HCT116 (cell line): Measurements from ENCODE around the gene TJP1. TPM values are rescaled to one million over a fixed set of nuclear protein-coding genes. Genes with fewer than 3 reads are reported as not detected.

Source experiments
- ATAC-seq: fragments of 200-7000 bp; cut with Tn5 transposase; 2 replicates; pipeline ENCODE4 v1.9.1; 2020; ENCODE audit warnings: mild to moderate bottlenecking, moderate library complexity
- BruUV-seq: library from RNA; stranded (reverse); fragments of 400-500 nt; replicated peaks from 2 replicates; lab custom pipeline; 2021; lab: Mats Ljungman, UMichigan
- CTCF ChIA-PET: fragments of 300-600 bp; sonication (Branson Sonifier 250); formaldehyde crosslinking; loops from one replicate; lab custom pipeline; 2021; ENCODE audit warnings: antibody characterized with exemption; lab: Charles Lee
- POLR2A ChIA-PET: fragments of 300-600, 350-600 bp; sonication (Branson Sonifier 250); formaldehyde crosslinking; loops from one replicate; lab custom pipeline; 2021; ENCODE audit warnings: antibody characterized with exemption; lab: Charles Lee
- RAD21 ChIA-PET, 2 experiments: fragments of 300-600 bp; sonication (Branson Sonifier 250); formaldehyde crosslinking; loops; one replicate each; lab custom pipeline; 2023; ENCODE audit warnings: low total read pairs in 2 of 2; ENCODE audit not compliant: uncharacterized antibody in 2 of 2, unreplicated experiment in 2 of 2, low non-redundant PET in 1 of 2; lab: Charles Lee
- DNase-seq: peaks from one replicate; pipeline ENCODE4 v3.0.0-alpha.2; 2010; ENCODE audit warnings: low read depth, low spot score
- H2AFZ ChIP-seq: fragments of 200-600 bp; shearing (Covaris generic), sonication (generic); 2 replicates; pipeline ENCODE4 v1.6.1; 2017; ENCODE audit warnings: low read depth, mixed run types, mixed read lengths, antibody characterized with exemption, low read length; ENCODE audit not compliant: poor library complexity, severe bottlenecking
- H3K27ac ChIP-seq: 2 replicates; pipeline ENCODE4 v1.5.1; 2012; ENCODE audit warnings: low read depth, low read length
- H3K27me3 ChIP-seq: fragments of 200-600 bp; sonication (generic); 2 replicates; pipeline ENCODE4 v1.6.1; 2016; ENCODE audit warnings: mixed run types, low read length, mixed read lengths; ENCODE audit not compliant: insufficient read depth
- H3K36me3 ChIP-seq, 2 experiments: fragments of 200-500 bp in 1 of 2; fragments of 200-600 bp in 1 of 2; sonication (Bioruptor generic) in 1 of 2; sonication (generic) in 1 of 2; 2 replicates each; pipeline versions ENCODE4 v1.5.1 to v1.6.1; 2014 to 2016; ENCODE audit warnings: low read length in 2 of 2, inconsistent platforms in 1 of 2, mixed read lengths in 1 of 2, mixed run types in 1 of 2; ENCODE audit not compliant: insufficient read depth in 2 of 2, control insufficient read depth in 1 of 2
- H3K4me1 ChIP-seq, 2 experiments: fragments of 200-600 bp in 1 of 2; sonication (generic) in 1 of 2; 2 replicates each; pipeline versions ENCODE4 v1.5.1 to v1.6.1; 2012 to 2017; ENCODE audit warnings: low read length in 2 of 2, inconsistent platforms in 1 of 2, mild to moderate bottlenecking in 1 of 2, mixed read lengths in 1 of 2, mixed run types in 1 of 2, moderate library complexity in 1 of 2; ENCODE audit not compliant: insufficient read depth in 2 of 2, control insufficient read depth in 1 of 2
- H3K4me2 ChIP-seq: fragments of 200-600 bp; sonication (generic); 2 replicates; pipeline ENCODE4 v1.6.1; 2017; ENCODE audit warnings: mixed run types, low read length, mixed read lengths
- H3K4me3 ChIP-seq, 2 experiments: fragments of 200-600 bp in 1 of 2; sonication (generic) in 1 of 2; replicated peaks in 1 of 2; 2 replicates each; pipeline ENCODE4 v1.5.1; 2011 to 2016; ENCODE audit warnings: low read length in 2 of 2, control low read depth in 1 of 2, low read depth in 1 of 2, mild to moderate bottlenecking in 1 of 2, mixed read lengths in 1 of 2, mixed run types in 1 of 2
- H3K79me2 ChIP-seq: fragments of 200-600 bp; sonication (generic); 2 replicates; pipeline ENCODE4 v1.6.1; 2017; ENCODE audit warnings: mild to moderate bottlenecking, mixed run types, low read length, moderate library complexity, mixed read lengths; ENCODE audit not compliant: insufficient read depth
- H3K9ac ChIP-seq: fragments of 200-600 bp; sonication (generic); 2 replicates; pipeline ENCODE4 v1.6.1; 2016; ENCODE audit warnings: low read length, mixed read lengths
- H3K9me2 ChIP-seq: fragments of 200-600 bp; sonication (generic), shearing (Covaris generic); 2 replicates; pipeline ENCODE4 v1.6.1; 2017; ENCODE audit warnings: mixed run types, mild to moderate bottlenecking, moderate library complexity; ENCODE audit not compliant: insufficient read depth
- H3K9me3 ChIP-seq, 2 experiments: fragments of 200-500 bp in 1 of 2; fragments of 200-600 bp in 1 of 2; sonication (Bioruptor generic) in 1 of 2; sonication (generic) in 1 of 2; 2 replicates each; pipeline ENCODE4 v1.6.1; 2014 to 2017; ENCODE audit warnings: low read length in 2 of 2, mixed read lengths in 2 of 2, inconsistent platforms in 1 of 2, low read depth in 1 of 2, mild to moderate bottlenecking in 1 of 2, mixed run types in 1 of 2, moderate library complexity in 1 of 2; ENCODE audit not compliant: control insufficient read depth in 1 of 2, insufficient read depth in 1 of 2
- H4K20me1 ChIP-seq: fragments of 200-600 bp; sonication (generic), shearing (Covaris generic); 2 replicates; pipeline ENCODE4 v1.6.1; 2017; ENCODE audit warnings: mixed run types, mild to moderate bottlenecking, moderate library complexity; ENCODE audit not compliant: insufficient read depth
- CBX3 ChIP-seq: IDR thresholded peaks from 2 replicates; pipeline ENCODE4 v1.6.1; 2012; ENCODE audit warnings: low read depth
- CTCF ChIP-seq, 3 experiments: fragments of 200-600 bp in 1 of 3; sonication (generic) in 1 of 3; IDR thresholded peaks in 2 of 3; conservative IDR thresholded peaks in 1 of 3; 2 replicates each; pipeline ENCODE4 v1.5.1; 2012 to 2017; ENCODE audit warnings: low read depth in 2 of 3, low read length in 2 of 3, antibody characterized with exemption in 1 of 3, borderline replicate concordance in 1 of 3, control low read depth in 1 of 3, mild to moderate bottlenecking in 1 of 3, mixed read lengths in 1 of 3, mixed run types in 1 of 3, moderate library complexity in 1 of 3; ENCODE audit not compliant: insufficient read depth in 1 of 3
- ELF1 ChIP-seq: IDR thresholded peaks from 2 replicates; pipeline ENCODE4 v1.6.1; 2012; ENCODE audit warnings: low read depth, borderline replicate concordance
- EZH2 ChIP-seq: fragments of 200-600 bp; sonication (generic); IDR thresholded peaks from 2 replicates; pipeline ENCODE4 v1.6.1; 2017; ENCODE audit warnings: antibody characterized with exemption, mixed run types
- EZH2phosphoT487 ChIP-seq: fragments of 200-600 bp; IDR thresholded peaks from 2 replicates; pipeline ENCODE4 v1.6.1; 2018; ENCODE audit warnings: antibody characterized with exemption, borderline replicate concordance
- JUND ChIP-seq: IDR thresholded peaks from 2 replicates; pipeline ENCODE4 v1.6.1; 2012
- MAX ChIP-seq: IDR thresholded peaks from 2 replicates; pipeline ENCODE4 v1.6.1; 2012
- POLR2A ChIP-seq: IDR thresholded peaks from 2 replicates; pipeline ENCODE4 v1.7.0; 2011; ENCODE audit warnings: borderline replicate concordance; ENCODE audit not compliant: insufficient read depth, insufficient read length; ENCODE audit errors: extremely low read depth
- POLR2AphosphoS5 ChIP-seq: IDR thresholded peaks from 2 replicates; pipeline ENCODE4 v1.6.1; 2011; ENCODE audit warnings: mild to moderate bottlenecking, low read depth, low read length, moderate library complexity
- RAD21 ChIP-seq: IDR thresholded peaks from 2 replicates; pipeline ENCODE4 v1.6.1; 2012; ENCODE audit warnings: low read depth, mild to moderate bottlenecking
- REST ChIP-seq: IDR thresholded peaks from 2 replicates; pipeline ENCODE4 v1.6.1; 2012; ENCODE audit warnings: low read depth
- SIN3A ChIP-seq: IDR thresholded peaks from 2 replicates; pipeline ENCODE4 v1.6.1; 2012; ENCODE audit warnings: low read depth
- SP1 ChIP-seq: IDR thresholded peaks from 2 replicates; pipeline ENCODE4 v1.6.1; 2012; ENCODE audit warnings: low read depth
- YY1 ChIP-seq: IDR thresholded peaks from 2 replicates; pipeline ENCODE4 v1.6.1; 2011; ENCODE audit warnings: low read length, low read depth, moderate library complexity, mild to moderate bottlenecking; ENCODE audit not compliant: insufficient replicate concordance; ENCODE audit errors: extremely low read depth
- ZFX ChIP-seq: fragments of 450-650 bp; IDR thresholded peaks from 2 replicates; pipeline ENCODE4 v1.6.1; 2017
- ZNF274 ChIP-seq: fragments of 200-500 bp; sonication (Bioruptor generic); IDR thresholded peaks from 2 replicates; pipeline ENCODE4 v1.6.1; 2014; ENCODE audit warnings: mild to moderate bottlenecking, low read depth, low read length, inconsistent platforms
- intact Hi-C: fragments of 100-400 bp; cut with micrococcal nuclease; formaldehyde crosslinking; loops from 2 replicates; pipeline ENCODE4 v1.10.0; 2022
- total RNA-seq: library from RNA; stranded (reverse); gene quantifications from one replicate; pipeline ENCODE4 v1.2.1, GENCODE V29; 2021; ENCODE audit not compliant: unreplicated experiment

The TJP1 gene
- total RNA-seq, 1 experiment from 2014 or later: 83.6 TPM

GRCh38 chr15:29840054-29840453 is 17.8 kb upstream of the TJP1 start:
- no peaks in the 10 kb centered on the region for H3K79me2 ChIP-seq
- peaks cover 21 to 40% of the 10 kb centered on the region in 2 experiments for H3K4me1 ChIP-seq
- H2AFZ ChIP-seq: no peak overlapping the region
- H3K27ac ChIP-seq: no peak overlapping the region
- DNase-seq: no peak
- H3K27me3 ChIP-seq: no peaks in the 10 kb centered on the region
- TF ChIP-seq ELF1 (no peak), SP1 (no peak), SIN3A (no peak), POLR2AphosphoS5 (no peak), MAX (no peak), EZH2 (no peak), CBX3 (no peak), YY1 (no peak), EZH2phosphoT487 (no peak), JUND (no peak), REST (no peak), CTCF (IDR thresholded peaks at IDR 0.05 in 2 of 3, conservative IDR thresholded peaks at IDR 0.05 in 1 of 3; ENCODE audit: borderline replicate concordance in 1 of 3, insufficient read depth in 1 of 3, low read depth in 2 of 3, low read length in 2 of 3) (no peak), ZNF274 (no peak), POLR2A (no peak), RAD21 (no peak), ZFX (no peak)
- no peak overlapping the region for H3K4me3 ChIP-seq
- no TSS peak for BruUV-seq
- H3K4me2 ChIP-seq: no peak overlapping the region
- H3K9me3 ChIP-seq: no peaks in the 10 kb centered on the region
- H3K9me2 ChIP-seq: no peaks in the 10 kb centered on the region
- ChIA-PET CTCF (no interaction called here), RAD21 (no interaction called here), POLR2A (no interaction called here)
- ATAC-seq: no peak
- H3K9ac ChIP-seq: no peak overlapping the region
- intact Hi-C loops: no loop called here
- no peaks in the 10 kb centered on the region for H3K36me3 ChIP-seq
- H4K20me1 ChIP-seq: no peaks in the 10 kb centered on the region
